GM19324 (cell line): ENCODE results near the gene LCT.
"Not testable (repeated sequence)": the region's sequence is repeated elsewhere in the genome, so short reads cannot be mapped to it uniquely, and the experiment has no call there.

ENCODE experiments used
- ATAC-seq: cut with Tn5 transposase; IDR thresholded peaks from one replicate; pipeline ENCODE4 v1.9.1; 2021; ENCODE audit warnings: mild to moderate bottlenecking, moderate library complexity; ENCODE audit not compliant: unreplicated experiment, low FRiP score

The LCT gene

DNA sequence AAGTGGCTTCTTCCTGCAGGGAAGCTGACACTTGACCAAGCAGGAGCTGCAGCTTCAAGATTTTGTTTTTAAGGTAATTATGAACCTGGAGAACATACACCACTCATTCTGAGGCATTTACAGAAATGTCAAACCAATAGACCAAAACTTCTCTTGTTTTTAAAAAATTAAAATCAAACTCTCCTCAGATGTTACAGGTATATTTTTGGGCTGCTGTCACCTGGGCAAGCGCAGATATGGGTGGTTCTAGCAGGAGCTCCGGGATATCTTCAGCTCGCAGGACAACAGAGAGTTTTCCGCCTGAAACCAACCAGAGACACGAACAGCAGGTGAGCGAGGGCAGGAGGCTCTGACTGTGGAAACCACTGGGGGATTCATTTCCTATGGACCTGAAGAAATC is 4.1 kb downstream of the LCT start:
- ATAC-seq = no peak

DNA sequence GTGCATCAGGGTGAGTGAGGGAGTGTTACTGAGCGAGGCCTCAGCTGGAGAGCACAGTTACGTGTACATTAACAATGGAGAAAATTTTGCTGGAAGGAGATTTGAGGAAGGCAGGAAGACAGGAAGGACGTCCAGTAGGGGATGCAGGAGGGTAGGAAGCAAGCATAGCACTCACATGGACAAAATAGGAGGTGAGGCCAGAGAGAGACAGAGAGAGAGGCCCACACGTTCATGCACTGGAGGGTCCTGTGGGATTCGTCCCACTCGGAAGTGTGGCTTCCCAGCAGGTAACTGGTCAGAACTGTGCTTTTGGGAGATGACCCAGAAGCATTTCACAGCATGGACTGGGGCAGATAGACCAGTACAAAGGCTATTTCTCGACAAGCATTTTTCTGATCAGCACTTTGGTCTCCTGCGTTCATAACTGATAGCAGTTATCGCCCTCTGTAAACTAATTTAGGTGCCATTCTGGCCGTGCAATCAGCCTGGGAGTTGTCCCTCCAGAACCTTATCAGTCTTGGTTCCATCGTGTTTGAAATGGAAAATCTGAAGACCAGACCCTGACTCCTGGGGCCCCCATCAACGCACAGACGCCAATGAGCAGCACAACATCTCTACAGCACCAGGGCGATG is 5.7 kb downstream of the LCT start:
- no peak for ATAC-seq

DNA sequence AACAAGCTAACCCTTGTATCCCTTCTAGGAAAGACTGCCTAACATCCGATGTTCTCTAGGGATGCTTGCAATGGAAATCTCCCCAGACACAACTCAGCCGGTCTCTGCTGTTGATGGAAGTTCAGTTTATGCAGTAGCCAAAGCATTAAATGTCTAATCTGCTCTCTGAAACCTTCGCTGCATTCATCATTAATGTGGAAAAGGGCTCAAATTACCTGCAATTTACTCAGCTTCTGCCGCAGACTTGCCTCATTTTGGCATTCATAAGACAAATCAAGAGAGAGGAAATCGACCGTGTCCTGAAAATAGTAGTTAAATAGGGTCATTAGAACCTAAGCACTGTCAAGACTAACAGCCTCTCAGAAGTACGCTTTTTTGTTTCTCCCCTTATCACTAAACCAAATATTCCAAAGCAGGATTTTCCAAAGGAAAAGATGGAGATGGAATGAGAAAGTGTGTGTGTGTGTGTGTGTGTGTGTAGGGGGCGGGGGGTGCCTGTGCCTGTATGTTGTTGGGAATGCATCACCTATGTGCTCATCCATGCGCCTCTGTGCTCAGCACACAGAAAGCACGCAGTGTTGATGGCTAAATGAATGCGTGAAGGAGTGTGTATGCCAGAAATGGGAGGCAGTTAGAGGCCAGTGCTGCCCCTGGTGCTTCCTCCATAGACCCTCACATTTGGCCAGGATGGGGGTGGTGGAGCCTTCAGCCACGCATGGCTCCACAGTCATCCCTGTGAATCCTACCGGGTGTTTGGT is 7.4 kb downstream of the LCT start:
- no peak for ATAC-seq

DNA sequence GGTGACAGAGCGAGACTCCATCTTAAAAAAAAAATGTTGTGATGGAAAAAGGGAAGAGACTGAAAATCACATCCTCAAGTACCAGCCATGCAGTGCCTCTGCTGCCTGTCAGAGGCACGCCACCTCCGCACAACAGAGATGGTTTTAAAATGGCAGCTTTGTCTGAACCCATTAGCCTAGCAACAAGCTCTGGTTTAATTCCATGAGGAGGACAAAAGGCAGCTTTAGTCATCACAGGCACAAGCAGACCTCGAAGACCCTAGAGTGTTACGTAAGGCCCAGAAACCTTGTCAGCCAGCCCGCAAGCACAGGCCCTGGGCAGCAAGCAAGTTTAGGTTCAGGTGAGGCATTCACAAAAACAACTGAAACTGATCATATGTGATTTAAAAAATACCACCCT is 10.4 kb downstream of the LCT start:
- no peak for ATAC-seq

DNA sequence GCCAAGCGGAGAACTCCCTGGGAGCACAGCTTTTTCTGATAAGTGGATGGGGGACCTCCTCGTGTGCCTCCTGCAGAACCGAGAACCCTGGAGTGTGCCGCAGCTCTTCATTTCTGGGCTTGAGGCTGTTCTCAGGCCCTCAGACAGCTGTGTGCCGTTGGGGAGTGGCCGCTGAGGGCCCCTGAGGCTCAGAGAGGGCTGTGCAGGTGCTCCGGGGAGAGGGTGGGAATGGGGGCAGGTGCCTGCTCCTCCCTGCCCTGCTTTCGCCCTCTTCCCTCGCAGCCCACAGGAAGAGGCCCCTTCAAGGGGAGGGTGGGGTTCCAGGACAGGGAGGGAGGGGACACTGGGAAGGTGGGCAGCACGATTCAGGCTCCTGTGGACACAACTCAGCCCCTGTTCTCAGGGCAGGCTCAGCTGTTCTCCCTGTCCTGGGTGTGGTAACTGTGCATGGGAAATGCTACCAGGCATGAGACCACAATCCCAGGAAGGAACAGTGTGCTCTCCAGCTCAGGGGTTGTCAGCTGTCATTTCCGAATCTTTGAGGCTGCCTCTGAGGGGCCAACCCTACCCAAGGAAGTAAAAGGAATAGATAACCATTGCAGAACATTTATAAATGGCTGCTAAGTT is 11.3 kb downstream of the LCT start:
- ATAC-seq = no peak

DNA sequence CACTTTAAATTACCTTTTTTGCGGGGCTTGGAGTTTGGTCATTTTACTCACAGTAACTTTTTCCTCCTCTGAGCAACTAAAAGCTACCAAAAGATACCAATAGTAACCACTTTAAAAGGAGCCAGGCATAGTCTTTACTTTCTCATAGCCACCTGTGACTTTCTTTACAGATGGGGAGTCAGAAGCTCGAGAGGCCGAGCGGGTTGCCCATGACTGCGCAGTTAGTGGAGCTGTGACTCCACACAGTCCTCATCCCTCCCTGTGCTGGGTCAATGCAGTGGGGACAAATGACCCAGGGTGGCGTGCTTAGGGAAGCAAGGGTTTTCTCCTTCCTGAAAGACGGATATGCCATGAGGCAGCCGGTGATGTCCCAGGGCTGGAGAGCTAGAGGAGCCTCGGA is 11.9 kb downstream of the LCT start:
- ATAC-seq = no peak

DNA sequence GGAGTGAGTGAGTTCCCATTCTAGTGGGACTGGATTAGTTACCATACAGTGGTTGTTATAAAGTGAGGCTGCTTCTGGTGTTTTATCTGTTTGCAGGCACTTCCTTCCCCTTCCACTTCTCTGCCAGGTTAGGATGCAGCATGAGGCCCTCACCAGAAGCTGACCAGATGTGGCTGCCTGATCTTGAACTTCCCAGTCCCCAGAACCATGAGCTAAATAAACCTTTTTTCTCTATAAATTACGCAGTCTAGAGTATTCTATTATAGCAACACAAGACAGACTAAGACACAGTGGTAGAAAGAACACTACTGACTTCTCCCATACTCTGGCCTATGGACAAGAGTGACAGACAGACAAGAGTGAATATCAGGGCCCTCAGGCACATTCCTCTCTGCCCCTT is 14.1 kb downstream of the LCT start:
- ATAC-seq = no peak

DNA sequence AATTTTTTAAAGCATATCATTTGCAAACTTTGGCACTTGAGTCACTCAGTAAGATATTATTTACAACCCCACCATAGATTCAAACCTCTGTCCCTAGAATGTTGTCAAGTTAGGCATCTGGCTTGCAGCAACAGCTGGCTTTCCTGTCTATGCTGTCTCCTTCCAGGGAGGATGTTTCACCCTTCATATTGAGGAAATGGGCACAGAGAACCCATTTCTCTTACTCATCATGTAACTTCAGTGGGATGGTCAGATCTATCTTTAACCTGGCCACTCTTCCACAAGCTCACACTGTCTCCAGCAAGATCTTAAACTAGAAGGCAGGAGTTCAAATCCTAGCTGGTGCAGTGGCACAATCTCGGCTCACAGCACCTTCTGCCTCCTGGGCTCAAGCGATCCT is 15.8 kb downstream of the LCT start:
- ATAC-seq = no peak

DNA sequence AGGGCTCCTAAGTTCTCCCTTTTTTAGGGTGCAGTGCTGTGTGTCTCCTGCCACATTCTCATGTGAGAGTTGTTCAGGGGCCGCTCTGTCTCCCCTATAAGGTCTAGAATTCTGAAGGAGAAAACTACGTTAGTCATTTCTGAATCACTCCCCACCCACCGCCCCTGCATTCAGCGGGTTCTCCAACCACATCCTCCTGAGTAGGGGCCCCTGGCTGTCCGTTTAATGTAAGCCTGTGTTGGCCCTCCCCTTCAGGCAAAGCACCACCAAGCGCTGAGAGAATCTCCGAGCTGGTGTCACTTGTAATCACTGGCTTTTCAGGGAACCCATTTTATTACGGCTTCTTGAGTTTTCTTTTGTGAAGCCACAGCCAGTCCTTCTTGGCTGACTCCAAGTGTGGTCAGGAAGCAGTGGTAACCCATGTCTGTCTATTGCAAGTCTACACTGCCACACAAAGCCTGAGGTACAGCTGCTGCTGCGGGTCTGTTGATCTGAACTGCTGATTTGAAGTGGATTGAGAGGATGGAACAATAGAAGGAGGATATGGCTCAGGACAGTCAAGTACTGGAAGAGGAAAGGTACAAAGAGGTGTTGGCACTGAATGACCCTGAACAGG is 16.9 kb downstream of the LCT start:
- no peak for ATAC-seq

DNA sequence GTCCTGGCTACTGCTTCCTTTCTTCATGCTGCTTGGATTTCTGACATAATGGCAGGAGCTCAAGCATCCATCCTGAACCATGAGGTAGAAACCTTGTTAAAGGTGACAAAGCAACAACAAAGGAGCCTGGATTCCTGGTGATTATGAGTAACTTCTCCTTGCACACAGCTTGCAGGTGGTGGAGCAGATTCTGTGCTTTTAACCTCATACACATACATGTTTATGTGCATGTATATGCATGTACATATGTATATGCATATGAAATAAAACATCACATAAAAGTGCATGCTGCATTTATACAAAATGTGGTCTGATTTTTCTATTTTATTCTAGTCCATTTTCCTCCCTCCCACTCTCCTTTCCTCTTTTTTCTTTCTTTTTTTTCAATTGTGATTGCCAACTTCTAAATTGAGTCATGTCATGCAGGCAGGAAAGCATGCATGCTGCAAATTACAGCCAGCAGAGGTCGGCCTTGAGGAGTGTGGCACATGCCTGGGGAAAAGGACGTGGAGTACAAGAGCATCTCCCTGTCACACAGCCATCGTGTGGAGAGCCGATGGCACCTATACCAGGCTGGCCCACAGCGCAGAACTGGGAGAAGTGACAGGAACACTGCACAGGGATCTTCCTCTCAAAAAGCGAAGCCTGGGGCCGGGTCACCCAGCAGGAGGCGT is 17.9 kb downstream of the LCT start:
- no peak for ATAC-seq

DNA sequence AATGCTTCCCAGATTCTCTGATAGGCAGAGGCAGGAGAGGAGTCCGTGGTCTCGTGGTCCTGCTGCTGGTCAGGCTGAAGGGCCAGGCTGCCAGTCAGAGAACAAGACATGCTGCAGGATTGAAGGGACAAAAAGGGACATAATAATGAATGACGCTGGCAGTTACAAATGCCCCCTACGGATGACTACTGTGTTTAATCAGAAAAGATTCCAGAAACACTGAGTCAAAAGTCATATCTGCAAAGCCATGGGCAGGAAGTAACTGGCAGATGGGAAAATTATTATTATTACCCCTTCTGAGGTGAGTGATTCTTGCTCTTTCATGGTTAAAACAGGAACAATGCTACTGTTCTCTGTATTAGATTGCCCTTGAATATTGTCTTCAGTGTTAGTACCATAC is 19.0 kb downstream of the LCT start:
- no peak for ATAC-seq

DNA sequence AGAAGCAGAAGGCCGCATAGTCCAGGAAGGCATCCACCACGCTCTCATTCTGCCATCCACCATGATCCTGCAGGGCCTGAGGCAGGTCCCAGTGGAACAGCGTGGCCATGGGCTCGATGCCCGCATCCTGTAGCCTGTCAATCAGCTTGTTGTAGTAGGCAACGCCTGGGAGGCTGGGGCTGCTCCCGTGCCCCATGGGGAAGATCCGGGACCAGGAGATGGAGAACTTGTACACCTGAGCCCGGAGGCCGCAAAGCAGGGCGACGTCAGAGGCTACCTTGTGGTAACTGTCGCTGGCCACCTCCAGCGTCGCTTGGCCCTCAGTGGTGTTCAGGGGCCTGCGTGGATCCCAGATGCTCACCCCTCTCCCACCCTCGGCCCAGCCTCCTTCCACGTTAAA is 19.5 kb downstream of the LCT start:
- ATAC-seq = no peak

DNA sequence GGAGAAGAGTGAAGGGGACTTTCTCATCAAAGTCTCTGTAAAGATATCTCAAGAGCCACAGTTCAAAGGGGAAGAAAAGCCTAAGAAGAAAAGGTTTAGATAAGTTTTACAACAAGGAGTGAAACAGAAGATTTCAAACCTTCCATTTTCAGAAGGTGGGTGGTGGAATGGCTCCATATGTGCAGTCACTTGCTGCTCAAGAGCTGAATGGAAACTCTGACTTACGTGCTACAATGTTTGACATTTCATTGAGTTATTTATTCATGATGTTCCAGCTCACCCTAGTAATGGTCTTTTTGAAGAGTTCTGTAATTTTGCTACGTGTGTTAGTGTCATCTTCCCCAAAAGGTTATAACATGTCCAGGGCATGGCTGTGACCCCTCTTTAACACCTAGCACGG is 21.7 kb downstream of the LCT start:
- no peak for ATAC-seq

DNA sequence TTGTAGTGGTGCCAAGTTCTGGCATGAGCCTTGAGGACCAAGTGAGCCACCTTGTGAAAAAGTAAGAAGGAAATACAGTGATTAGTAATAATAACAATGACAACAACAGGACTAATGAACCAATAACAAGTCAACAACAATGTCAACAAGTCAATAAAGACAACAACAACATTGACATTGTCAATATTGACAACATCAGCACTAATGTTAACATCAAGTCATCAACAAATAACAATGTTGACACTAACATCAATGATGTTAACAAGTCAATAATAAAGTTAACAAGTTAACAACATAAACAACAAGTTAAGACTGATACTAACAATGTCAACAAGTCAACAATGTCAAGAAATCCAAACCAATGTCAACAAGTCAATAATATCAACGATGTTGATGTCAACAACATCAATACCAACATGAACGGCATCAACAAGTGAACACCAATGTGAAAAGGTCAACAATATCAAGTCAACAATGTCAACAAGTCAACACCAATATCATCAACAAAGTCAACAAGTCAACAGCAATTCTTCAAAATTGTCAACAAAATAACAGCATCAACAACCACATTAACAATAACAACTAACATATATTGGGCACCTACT is 24.0 kb downstream of the LCT start:
- ATAC-seq = no peak

DNA sequence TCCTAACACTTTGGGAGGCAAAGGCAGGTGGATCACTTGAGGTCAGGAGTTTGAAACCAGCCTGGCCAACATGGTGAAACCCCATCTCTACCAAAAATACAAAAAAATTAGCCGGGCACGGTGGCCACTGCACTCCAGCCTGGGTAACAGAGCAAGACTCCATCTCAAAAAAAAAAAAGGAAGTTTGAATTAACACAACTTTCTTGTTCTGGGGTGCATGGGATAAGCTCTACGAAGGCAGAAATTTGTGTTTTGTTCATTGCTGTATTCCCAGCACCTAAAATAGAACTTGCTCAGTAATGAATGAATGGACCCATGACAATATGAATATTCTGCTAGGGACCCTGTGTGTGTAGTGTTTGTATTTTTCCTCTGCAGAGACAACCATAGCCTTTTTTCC is 29.1 kb downstream of the LCT start:
- not testable (repeated sequence) for ATAC-seq

DNA sequence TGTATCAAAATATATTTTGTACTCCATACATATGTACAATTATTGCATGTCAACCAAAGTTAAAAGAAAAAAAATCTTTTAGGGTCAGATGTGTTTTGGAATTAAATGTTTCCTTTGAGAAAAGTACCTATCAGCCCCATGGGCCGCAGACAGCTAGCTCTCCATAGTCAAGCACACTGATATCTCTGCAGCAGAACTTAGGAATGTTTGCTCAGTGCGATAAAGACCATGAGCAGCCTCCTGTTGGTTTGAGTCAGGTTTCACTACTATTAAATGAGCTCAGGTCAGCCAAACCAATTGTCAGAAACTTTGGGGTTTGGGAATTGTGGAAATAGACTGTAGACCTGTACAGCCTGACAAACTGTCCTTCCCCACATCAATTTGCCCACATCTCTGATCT is 33.7 kb downstream of the LCT start:
- ATAC-seq = no peak

DNA sequence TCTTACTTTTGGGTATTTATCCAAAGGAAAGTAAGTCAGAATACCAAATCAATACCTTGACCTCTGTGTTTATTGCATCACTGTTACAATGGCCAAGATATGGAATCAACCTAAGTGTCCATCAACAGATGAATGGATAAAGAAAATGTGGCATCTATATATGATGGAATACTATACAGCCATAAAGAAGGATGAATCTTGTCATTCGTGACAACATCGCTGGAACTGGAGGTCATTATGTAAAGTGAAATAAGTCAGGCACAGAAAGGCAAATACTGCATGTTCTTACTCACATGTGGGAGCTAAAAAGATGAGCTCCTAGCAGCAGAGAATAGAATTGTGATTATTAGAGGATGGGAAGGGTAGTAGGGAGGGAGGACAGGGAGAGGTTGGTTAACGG is 34.6 kb downstream of the LCT start:
- ATAC-seq = no peak

DNA sequence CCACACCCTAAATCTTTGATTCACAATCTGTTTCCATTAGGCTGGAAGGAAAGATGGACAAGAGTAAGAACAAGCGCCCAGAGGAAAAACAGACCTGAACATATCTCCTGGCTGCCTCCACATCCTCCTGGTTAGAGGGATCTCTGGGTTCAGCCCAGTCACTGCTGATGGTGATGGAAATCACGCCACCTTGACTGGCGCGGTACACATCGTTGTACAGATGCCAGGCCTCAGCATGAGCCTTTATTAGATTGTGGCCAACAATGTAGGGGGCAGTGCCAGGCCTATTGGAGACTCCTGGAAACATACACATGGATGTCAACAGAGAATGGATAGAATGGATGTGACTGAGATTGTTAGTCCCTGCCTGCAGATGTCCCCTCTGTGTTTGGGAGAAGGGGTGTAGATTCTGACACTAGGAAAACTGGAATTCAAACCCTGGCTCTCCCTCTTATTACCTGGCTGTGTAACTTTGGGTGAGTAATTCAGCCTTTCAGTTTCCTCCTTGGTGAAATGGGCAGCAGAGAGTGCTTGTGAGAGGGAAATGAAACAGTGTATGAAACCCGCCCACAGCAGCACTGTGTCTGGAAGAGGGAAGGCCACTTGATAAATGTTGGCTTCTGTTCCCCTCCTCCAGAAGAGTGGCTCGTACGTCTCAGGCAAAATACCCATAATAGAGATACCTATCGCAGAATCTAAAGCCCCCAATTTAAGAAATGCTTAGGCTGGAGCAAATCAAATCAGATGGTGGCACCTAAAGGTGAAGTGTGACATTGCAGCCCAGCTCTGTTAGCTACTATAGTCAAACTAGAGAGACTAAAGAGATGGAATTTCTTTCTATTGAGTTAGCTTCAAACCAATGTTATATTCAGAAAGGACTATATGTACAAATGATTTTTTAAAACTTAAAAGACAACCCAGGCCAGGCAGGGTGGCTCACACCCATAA is 36.2 kb downstream of the LCT start:
- no peak for ATAC-seq

DNA sequence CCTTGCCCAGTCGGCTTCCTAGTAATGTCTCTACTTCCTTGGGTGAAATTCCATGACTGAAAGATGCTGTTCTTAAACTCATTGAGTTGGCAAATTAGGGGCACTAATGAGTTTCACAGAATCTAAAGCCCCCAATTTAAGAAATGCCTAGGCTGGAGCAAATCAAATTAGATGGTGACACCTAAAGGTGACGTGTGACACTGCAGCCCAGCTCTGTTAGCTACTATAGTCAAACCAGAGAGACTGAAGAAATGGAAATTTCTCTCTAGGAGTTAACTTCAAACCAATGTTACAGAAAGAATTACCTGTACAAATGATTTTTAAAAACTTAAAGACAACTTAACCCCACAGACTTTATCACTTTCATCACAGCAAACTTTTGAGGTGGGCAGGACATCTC is 37.2 kb downstream of the LCT start:
- no peak for ATAC-seq

DNA sequence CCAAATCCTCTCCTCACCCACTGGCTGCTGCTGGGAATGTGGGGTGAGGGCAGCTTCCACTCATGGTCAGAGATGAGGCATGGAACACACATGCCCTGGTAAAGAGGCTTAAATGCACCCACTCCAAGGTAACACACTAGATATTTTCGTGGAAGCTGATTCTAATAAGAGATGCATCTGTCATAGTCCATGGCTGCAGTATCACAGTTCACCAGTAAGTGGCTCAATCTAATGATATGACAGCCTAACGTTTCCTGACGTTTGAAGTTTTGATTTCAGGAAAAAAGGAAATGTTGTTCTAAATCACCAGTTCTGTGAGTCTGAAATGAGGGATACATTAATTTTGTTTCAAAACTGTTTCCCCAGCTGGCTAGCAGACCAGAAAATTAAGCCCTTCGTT is 38.2 kb downstream of the LCT start:
- no peak for ATAC-seq
